ENCODE results near the gene RIPOR3.
A peak's percentile ranks its signal among the peaks of the same experiment; 100 is the strongest.

The RIPOR3 gene

GRCh38 chr20:50709636-50709973 lies 18.3 kb upstream of the RIPOR3 start:
- H3K4me3 ChIP-seq (replicated peaks; ENCODE audit: insufficient read depth, low read length) = no peak overlapping the region
- TF ChIP-seq, protein P1, sequence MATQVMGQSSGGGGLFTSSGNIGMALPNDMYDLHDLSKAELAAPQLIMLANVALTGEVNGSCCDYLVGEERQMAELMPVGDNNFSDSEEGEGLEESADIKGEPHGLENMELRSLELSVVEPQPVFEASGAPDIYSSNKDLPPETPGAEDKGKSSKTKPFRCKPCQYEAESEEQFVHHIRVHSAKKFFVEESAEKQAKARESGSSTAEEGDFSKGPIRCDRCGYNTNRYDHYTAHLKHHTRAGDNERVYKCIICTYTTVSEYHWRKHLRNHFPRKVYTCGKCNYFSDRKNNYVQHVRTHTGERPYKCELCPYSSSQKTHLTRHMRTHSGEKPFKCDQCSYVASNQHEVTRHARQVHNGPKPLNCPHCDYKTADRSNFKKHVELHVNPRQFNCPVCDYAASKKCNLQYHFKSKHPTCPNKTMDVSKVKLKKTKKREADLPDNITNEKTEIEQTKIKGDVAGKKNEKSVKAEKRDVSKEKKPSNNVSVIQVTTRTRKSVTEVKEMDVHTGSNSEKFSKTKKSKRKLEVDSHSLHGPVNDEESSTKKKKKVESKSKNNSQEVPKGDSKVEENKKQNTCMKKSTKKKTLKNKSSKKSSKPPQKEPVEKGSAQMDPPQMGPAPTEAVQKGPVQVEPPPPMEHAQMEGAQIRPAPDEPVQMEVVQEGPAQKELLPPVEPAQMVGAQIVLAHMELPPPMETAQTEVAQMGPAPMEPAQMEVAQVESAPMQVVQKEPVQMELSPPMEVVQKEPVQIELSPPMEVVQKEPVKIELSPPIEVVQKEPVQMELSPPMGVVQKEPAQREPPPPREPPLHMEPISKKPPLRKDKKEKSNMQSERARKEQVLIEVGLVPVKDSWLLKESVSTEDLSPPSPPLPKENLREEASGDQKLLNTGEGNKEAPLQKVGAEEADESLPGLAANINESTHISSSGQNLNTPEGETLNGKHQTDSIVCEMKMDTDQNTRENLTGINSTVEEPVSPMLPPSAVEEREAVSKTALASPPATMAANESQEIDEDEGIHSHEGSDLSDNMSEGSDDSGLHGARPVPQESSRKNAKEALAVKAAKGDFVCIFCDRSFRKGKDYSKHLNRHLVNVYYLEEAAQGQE (IDR thresholded peaks at IDR 0.05; ENCODE audit: insufficient replicate concordance, low read depth) = no peak
- no peak for TF ChIP-seq GABPA (IDR thresholded peaks at IDR 0.05; ENCODE audit: low read depth)
- no peak for TF ChIP-seq CTCF (IDR thresholded peaks at IDR 0.05; ENCODE audit: insufficient read depth, low read length)
- TF ChIP-seq POLR2AphosphoS5 (IDR thresholded peaks at IDR 0.05; ENCODE audit: low read depth) = no peak
- TF ChIP-seq SPI1 (IDR thresholded peaks at IDR 0.05; ENCODE audit: borderline replicate concordance, low read depth) = no peak
- no peak for DNase-seq (ENCODE audit: low read depth in 1 of 2, low spot score in 1 of 2)
- H3K27ac ChIP-seq (replicated peaks) = peak overlapping the region; percentile 75; the same call in 1 of the 2 replicates
- H3K27me3 ChIP-seq (ENCODE audit: insufficient read depth, poor library complexity, severe bottlenecking) = no peaks in the 10 kb centered on the region

GRCh38 chr20:50708845-50709635 lies 17.7 kb upstream of the RIPOR3 start:
- H3K27me3 ChIP-seq (ENCODE audit: insufficient read depth, poor library complexity, severe bottlenecking) = no peaks in the 10 kb centered on the region

DNA sequence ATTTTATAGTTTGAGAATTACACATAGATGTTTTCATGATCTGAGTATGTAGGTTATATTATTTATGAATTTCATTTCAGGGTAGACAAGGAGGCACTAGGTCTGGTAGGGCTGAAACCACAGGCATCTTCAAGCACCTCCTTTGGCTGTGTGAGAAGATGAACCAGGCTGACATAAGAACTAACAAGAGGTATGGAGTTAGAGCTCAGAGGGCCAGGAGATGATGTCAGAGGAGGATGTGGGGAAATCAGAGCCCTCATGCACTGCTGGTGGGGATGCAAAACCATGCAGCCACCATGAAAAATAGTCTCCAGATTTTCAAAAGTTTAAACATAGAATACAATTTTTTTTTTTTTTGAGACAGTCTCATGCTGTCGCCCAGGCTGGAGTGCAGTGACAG lies 13.6 kb upstream of the RIPOR3 start:
- H3K4me3 ChIP-seq (replicated peaks; ENCODE audit: insufficient read depth, low read length) = no peak overlapping the region
- peak in 1 of 2 experiments; percentile 27 for DNase-seq (ENCODE audit: low read depth in 1 of 2, low spot score in 1 of 2)
- no peaks in the 10 kb centered on the region for H3K27me3 ChIP-seq (ENCODE audit: insufficient read depth, poor library complexity, severe bottlenecking)
- TF ChIP-seq, protein P1 (IDR thresholded peaks at IDR 0.05; ENCODE audit: insufficient replicate concordance, low read depth) = no peak
- TF ChIP-seq CTCF (IDR thresholded peaks at IDR 0.05; ENCODE audit: insufficient read depth, low read length) (no peak), SPI1 (IDR thresholded peaks at IDR 0.05; ENCODE audit: borderline replicate concordance, low read depth) (no peak), POLR2AphosphoS5 (IDR thresholded peaks at IDR 0.05; ENCODE audit: low read depth) (no peak), GABPA (IDR thresholded peaks at IDR 0.05; ENCODE audit: low read depth) (no peak)
- H3K27ac ChIP-seq (replicated peaks) = no peak overlapping the region

More at GRCh38 chr20:50708845-50709635, 17.7 kb upstream of the RIPOR3 start:
- no peak for DNase-seq (ENCODE audit: low read depth in 1 of 2, low spot score in 1 of 2)
- TF ChIP-seq GABPA (IDR thresholded peaks at IDR 0.05; ENCODE audit: low read depth) = no peak
- TF ChIP-seq CTCF (IDR thresholded peaks at IDR 0.05; ENCODE audit: insufficient read depth, low read length) = no peak
- TF ChIP-seq POLR2AphosphoS5 (IDR thresholded peaks at IDR 0.05; ENCODE audit: low read depth) = no peak
- TF ChIP-seq, protein P1 (IDR thresholded peaks at IDR 0.05; ENCODE audit: insufficient replicate concordance, low read depth) = no peak
- no peak for TF ChIP-seq SPI1 (IDR thresholded peaks at IDR 0.05; ENCODE audit: borderline replicate concordance, low read depth)
- H3K4me3 ChIP-seq (replicated peaks; ENCODE audit: insufficient read depth, low read length) = no peak overlapping the region
- H3K27ac ChIP-seq (replicated peaks) = no peak overlapping the region
